ENCODE measurements around the gene DLEC1.

DLEC1 gene

GRCh38 chr3:38114052-38114874 is 75.3 kb downstream of the DLEC1 start:
- DNase-seq: no peak

GRCh38 chr3:38114875-38115644 is 76.1 kb downstream of the DLEC1 start:
- no peak for DNase-seq

- no peak for DNase-seq
Observed at GRCh38 chr3:38115645-38116427, 76.8 kb downstream of the DLEC1 start.

- DNase-seq: no peak
Observed at GRCh38 chr3:38116471-38117162, 77.6 kb downstream of the DLEC1 start.

- DNase-seq: no peak
Observed at GRCh38 chr3:38117163-38117716, 78.2 kb downstream of the DLEC1 start.

GRCh38 chr3:38117748-38118420 is 78.9 kb downstream of the DLEC1 start:
- peak; percentile 70 for DNase-seq

- no peak for DNase-seq
Observed at GRCh38 chr3:38118421-38119247, 79.6 kb downstream of the DLEC1 start.

GRCh38 chr3:38119248-38119544 is 80.2 kb downstream of the DLEC1 start:
- DNase-seq: no peak

GRCh38 chr3:38119821-38120692 is 81.0 kb downstream of the DLEC1 start:
- DNase-seq: no peak

- DNase-seq: no peak
Observed at GRCh38 chr3:38120693-38121450, 81.9 kb downstream of the DLEC1 start.

GRCh38 chr3:38121451-38121831 is 82.4 kb downstream of the DLEC1 start:
- no peak for DNase-seq

- no peak for DNase-seq
Observed at GRCh38 chr3:38121832-38122461, 82.9 kb downstream of the DLEC1 start.

GRCh38 chr3:38122712-38123290 is 83.8 kb downstream of the DLEC1 start:
- DNase-seq: no peak

- DNase-seq: no peak
Observed at GRCh38 chr3:38124324-38125122, 85.5 kb downstream of the DLEC1 start.

- no peak for DNase-seq
Observed at GRCh38 chr3:38125305-38126120, 86.5 kb downstream of the DLEC1 start.

- DNase-seq: no peak
Observed at GRCh38 chr3:38126121-38126892, 87.3 kb downstream of the DLEC1 start.

Measured in CD4-positive, alpha-beta T cell treated with Interferon gamma for 1 hour (primary cell).